Stimulated activated CD8-positive, alpha-beta memory T cell treated with anti-CD3 and anti-CD28 coated beads, Interleukin-12 subunit alpha, Interleukin-12 subunit beta, amount 100 ng/mL, for 24 hours (primary cell): ENCODE measurements around the gene KLRF1.
"Not testable (repeated sequence)": the region's sequence is repeated elsewhere in the genome, so short reads cannot be mapped to it uniquely, and the experiment has no call there.

Source experiments
- DNase-seq: peaks from one replicate; pipeline ENCODE4 v3.0.0-alpha.2; 2020; ENCODE audit errors: extremely low read depth

Gene KLRF1

DNA sequence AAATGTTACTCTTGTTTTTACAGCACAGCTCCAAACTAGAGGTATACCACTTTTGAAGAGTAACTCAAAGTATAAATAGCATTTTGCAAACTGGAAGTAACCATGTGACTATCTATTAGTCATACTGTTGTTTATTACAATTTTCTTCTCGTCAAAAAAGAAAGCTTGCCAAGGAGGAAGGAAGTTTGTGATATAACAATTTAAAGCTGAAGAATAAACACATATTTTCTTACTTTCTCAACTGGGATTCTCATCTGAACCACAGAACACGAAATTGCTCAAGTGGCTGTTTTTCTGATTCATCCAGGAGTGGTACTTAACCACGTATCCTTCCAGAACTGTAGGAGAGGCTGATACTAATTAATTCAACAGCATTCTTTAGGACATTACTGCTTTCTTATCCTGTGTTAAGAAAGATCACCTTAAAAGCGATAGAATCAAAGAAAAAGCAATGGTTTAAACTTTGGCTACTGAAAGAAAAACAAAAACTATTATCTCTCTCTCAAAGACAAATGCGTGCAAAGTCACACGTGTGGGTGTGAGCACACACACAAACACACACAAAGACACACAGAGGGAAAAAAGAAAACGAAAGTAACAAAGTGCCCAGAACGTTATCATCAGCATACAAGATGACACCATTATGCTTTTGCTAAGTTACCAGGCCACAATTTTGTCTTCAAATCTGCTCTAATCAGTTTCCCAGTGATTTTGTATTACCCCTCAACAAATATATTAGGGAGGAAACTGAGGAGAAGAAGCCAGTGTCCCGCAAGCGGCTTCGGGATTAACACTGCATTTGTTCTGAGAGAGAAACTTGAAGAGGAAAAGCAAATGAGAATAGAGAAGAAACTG is 42.3 kb downstream of the KLRF1 start, which contains the start of gene CLEC2B:
CLEC2B (minus strand) TSS at position 48 of the 855 bp plus-strand sequence.
- DNase-seq: no peak

- DNase-seq: no peak
Measured at GRCh38 chr12:9870286-9870866, 43.1 kb downstream of the KLRF1 start.

DNA sequence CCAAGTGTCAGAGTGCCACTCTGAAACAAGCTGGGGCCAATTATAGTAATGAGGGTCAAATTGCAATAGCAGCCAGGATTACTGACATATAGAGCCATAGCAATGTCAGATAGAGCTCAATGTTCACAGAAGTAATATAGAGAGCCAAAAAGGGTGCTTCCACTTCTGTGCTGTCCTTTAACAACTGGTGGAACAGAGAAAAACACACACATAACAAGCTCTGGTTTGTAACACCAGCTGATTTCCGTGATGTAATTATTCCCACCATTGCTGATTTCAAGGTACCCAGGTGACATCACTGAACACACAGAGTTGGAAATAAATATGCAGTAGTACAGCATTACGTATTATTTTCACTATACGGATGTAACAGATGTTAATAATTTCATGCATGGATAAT is 44.9 kb downstream of the KLRF1 start:
- no peak for DNase-seq

DNA sequence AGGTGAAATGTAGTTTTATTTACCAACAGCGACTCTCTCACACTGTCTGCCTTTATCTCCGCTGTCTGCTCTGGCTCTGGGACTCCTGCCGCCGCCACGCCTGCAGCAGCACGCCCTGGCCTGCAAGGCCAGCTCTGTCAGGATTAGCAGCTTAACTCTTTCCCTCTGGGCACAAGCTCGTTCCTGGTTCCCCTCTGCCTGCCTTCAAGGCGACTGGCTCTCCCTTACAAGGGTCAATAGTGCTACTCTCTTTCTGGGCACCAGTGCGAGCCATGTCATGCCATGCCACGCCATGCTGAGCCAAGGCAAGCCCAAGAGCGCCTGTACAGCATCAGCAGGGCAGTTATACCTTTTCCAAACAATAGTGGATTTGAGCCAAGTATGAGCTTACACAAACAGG is 45.5 kb downstream of the KLRF1 start:
- no peak for DNase-seq

GRCh38 chr12:9876120-9876519 is 48.8 kb downstream of the KLRF1 start:
- DNase-seq: not testable (repeated sequence)

GRCh38 chr12:9880532-9881078 is 53.3 kb downstream of the KLRF1 start:
- DNase-seq: no peak

DNA sequence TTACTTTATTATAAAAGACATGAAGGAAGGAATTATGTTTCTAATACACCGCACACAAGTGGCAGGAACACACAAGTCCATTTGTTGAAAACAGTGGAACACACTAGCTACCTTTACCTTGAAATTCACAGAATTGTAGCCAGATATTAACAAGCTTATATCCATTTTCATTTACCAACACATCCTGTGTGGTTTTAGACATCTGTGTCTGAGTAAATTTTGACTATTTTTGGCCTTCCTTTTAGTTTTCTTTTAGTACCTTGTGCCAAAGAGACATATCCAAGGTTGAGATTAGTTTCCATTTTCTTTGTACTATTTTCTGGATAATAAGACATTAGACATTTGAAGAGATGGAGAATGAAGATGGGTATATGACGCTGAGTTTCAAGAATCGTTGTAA is 54.0 kb downstream of the KLRF1 start, which contains the start of gene KLRF2:
KLRF2 (plus strand) TSS at position 244 of the 400 bp plus-strand sequence; CDS start at position 351, 107 bp downstream.
- no peak for DNase-seq

GRCh38 chr12:9881988-9882387 is 54.7 kb downstream of the KLRF1 start:
- DNase-seq: no peak

- no peak for DNase-seq
Measured at GRCh38 chr12:9883175-9883574, 55.9 kb downstream of the KLRF1 start.

DNA sequence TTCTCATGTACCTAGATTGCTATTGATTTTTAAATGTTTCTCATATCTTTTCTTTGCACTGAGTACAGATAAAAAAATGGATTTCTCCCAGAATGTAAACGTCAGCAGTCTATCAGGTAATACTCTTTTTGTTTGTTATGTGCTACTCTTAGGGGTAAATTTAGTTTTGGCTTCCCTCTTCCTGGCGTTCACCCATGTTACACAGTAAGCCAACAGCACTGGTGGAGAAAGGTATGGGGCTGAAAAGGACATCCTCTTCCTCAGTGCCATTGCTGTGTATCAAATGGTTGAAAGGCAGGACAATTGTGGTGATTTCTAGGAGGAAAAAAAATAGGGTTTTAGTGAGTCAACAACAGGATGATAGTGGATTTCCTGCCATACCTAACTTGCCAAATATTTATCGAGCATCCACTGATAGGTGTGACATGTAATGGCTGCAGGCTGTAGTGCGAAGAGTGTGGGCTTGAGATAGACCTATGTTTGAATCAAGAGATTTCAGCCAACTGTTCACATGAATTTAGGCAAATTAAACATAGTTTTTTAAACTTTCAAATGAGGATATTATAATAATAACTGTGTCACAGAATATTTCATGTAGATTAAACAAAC is 61.5 kb downstream of the KLRF1 start:
- DNase-seq: no peak
